Endothelial cell of coronary artery (primary cell): Measurements from ENCODE around the gene RTTN. TPM values are rescaled to one million over a fixed set of nuclear protein-coding genes. Genes with fewer than 3 reads are reported as not detected.

Experiments used
- total RNA-seq: library from RNA; depleted of rRNA; stranded (reverse); fragments of >200 nt; gene quantifications from 2 replicates; pipeline ENCODE4 v1.2.3, GENCODE V29; 2014

RTTN gene, protein sequence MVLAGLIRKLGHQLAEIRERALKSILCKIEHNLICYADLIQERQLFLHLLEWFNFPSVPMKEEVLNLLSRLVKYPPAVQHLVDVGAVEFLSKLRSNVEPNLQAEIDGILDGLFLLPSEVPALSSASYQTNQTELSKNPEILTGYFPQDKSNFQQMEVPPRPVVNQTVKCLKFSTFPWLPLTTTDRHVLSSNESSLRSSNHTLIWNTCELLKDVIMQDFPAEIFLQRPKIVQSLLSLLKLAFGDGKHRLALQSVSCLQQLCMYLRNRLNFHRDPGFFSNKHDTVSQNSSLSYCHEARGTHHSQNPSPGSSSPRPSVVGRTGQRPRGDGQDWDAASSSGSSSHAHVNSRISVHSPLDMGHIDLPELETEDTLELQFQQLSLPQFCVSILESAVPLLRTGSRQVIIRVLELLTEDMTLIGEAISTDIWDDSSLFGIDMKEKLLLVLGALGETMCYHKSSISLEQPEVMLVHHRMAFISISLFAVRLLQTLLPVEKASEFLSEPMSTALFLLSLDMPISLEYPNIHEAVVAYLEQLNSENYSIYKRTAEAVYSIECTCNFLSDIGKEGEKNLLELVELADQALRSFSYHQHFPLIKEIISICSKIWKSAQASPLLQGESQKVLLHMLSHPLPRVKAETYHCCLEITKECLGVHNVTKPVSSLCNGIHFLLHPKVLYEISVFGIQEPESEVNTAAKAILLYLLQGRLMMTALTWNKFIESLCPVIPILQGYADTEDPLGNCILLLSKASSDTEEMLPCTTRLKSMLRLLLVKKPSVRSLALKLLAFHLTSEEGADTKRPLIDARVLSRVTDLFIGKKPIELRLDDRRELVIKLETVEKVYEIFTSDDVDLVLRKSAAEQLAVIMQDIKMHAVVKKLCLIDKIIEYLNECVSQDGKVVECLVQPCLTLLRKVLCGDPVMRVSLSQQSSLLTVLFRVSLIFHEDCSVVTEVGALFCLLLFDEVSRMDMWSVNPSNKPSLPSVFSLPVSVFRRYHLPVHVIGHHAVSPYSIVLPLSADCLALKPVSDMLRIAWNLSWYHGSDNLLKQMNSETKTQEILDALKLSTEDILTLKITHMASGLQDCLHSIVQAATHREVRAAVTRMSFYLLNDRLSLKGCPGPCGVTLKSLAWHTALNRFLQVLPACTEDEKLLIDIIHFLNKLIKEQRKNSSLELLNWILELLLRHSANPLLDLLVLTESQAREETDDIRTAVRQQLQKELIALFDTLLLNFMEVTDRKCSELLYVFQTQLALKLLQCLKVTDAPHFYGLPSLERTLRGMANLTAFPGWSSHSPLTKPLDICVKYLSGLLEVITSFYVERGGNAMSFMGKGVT (N-terminal part only)
- total RNA-seq = 10.3 and 12.9 TPM in 2 replicates

DNA sequence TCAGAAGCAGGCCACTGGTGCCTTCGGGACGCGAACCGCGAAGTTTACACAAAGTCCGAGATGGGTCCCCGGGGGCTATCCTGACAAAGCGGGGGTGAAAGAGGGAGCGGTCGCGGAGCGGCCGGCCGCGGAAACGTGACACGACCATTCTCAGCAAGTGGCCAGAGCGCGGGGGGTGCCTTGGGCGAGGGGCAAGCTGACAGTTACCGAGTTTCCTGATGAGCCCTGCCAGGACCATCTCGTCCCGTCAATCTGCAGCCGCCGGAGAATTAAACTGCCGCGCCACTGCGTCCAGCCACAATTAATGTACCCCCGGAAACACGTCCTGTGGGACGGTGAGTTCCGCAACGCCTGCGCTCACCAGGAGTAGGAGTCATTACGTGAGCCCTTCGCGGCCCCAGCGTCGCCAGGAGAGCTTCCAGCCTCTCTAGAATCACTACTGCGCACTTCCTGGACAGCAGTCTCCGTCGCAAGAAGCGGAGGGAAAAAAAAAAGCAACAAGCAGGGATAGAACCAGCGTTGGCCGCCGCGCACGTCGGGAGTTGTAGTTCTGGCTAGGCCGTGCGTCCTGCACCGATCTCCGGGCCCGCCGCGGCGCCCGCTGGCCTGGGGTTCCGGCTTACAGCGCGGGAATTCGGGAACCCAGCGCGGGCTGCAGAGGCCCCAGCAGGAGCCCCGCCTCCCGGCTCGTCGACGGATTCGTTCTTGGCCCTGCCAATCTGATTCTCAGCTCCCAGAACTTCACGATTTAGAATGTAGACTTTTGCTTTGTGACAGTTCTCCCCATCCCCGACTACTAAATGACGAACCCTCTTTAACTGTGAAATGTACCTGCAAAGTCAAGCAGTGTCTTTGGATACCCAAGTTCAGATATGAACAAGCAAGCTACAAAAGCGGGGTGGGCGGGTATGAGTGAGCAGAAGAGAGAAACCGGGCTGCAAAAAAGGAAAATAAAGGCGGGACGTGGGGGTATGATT lies at the start of gene RTTN:
TSS of gene RTTN (minus strand) at position 267 of the 977 bp plus-strand sequence. CDS start at position 238, 29 bp downstream.

Other genes starting within 250 kb of the RTTN start
- 21.1 and 22.6 TPM in 2 replicates for gene SOCS6, start 83.4 kb upstream of the RTTN start, total RNA-seq